HCT116 (cell line): ENCODE data around the gene C19orf38. TPM values are rescaled to one million over a fixed set of nuclear protein-coding genes. Genes with fewer than 3 reads are reported as not detected.
"Not testable (repeated sequence)": the region's sequence is repeated elsewhere in the genome, so short reads cannot be mapped to it uniquely, and the experiment has no call there.

Experiments
- ATAC-seq: fragments of 200-7000 bp; cut with Tn5 transposase; 2 replicates; pipeline ENCODE4 v1.9.1; 2020; ENCODE audit warnings: mild to moderate bottlenecking, moderate library complexity
- BruUV-seq: library from RNA; stranded (reverse); fragments of 400-500 nt; replicated peaks from 2 replicates; lab custom pipeline; 2021; lab: Mats Ljungman, UMichigan
- CTCF ChIA-PET: fragments of 300-600 bp; sonication (Branson Sonifier 250); formaldehyde crosslinking; loops from one replicate; lab custom pipeline; 2021; ENCODE audit warnings: antibody characterized with exemption; lab: Charles Lee
- POLR2A ChIA-PET: fragments of 300-600, 350-600 bp; sonication (Branson Sonifier 250); formaldehyde crosslinking; loops from one replicate; lab custom pipeline; 2021; ENCODE audit warnings: antibody characterized with exemption; lab: Charles Lee
- RAD21 ChIA-PET, 2 experiments: fragments of 300-600 bp; sonication (Branson Sonifier 250); formaldehyde crosslinking; loops; one replicate each; lab custom pipeline; 2023; ENCODE audit warnings: low total read pairs in 2 of 2; ENCODE audit not compliant: uncharacterized antibody in 2 of 2, unreplicated experiment in 2 of 2, low non-redundant PET in 1 of 2; lab: Charles Lee
- DNase-seq: peaks from one replicate; pipeline ENCODE4 v3.0.0-alpha.2; 2010; ENCODE audit warnings: low read depth, low spot score
- H2AFZ ChIP-seq: fragments of 200-600 bp; shearing (Covaris generic), sonication (generic); 2 replicates; pipeline ENCODE4 v1.6.1; 2017; ENCODE audit warnings: low read depth, mixed run types, mixed read lengths, antibody characterized with exemption, low read length; ENCODE audit not compliant: poor library complexity, severe bottlenecking
- H3K27ac ChIP-seq: 2 replicates; pipeline ENCODE4 v1.5.1; 2012; ENCODE audit warnings: low read depth, low read length
- H3K27me3 ChIP-seq: fragments of 200-600 bp; sonication (generic); 2 replicates; pipeline ENCODE4 v1.6.1; 2016; ENCODE audit warnings: mixed run types, low read length, mixed read lengths; ENCODE audit not compliant: insufficient read depth
- H3K36me3 ChIP-seq, 2 experiments: fragments of 200-500 bp in 1 of 2; fragments of 200-600 bp in 1 of 2; sonication (Bioruptor generic) in 1 of 2; sonication (generic) in 1 of 2; 2 replicates each; pipeline versions ENCODE4 v1.5.1 to v1.6.1; 2014 to 2016; ENCODE audit warnings: low read length in 2 of 2, inconsistent platforms in 1 of 2, mixed read lengths in 1 of 2, mixed run types in 1 of 2; ENCODE audit not compliant: insufficient read depth in 2 of 2, control insufficient read depth in 1 of 2
- H3K4me1 ChIP-seq, 2 experiments: fragments of 200-600 bp in 1 of 2; sonication (generic) in 1 of 2; 2 replicates each; pipeline versions ENCODE4 v1.5.1 to v1.6.1; 2012 to 2017; ENCODE audit warnings: low read length in 2 of 2, inconsistent platforms in 1 of 2, mild to moderate bottlenecking in 1 of 2, mixed read lengths in 1 of 2, mixed run types in 1 of 2, moderate library complexity in 1 of 2; ENCODE audit not compliant: insufficient read depth in 2 of 2, control insufficient read depth in 1 of 2
- H3K4me2 ChIP-seq: fragments of 200-600 bp; sonication (generic); 2 replicates; pipeline ENCODE4 v1.6.1; 2017; ENCODE audit warnings: mixed run types, low read length, mixed read lengths
- H3K4me3 ChIP-seq, 2 experiments: fragments of 200-600 bp in 1 of 2; sonication (generic) in 1 of 2; replicated peaks in 1 of 2; 2 replicates each; pipeline ENCODE4 v1.5.1; 2011 to 2016; ENCODE audit warnings: low read length in 2 of 2, control low read depth in 1 of 2, low read depth in 1 of 2, mild to moderate bottlenecking in 1 of 2, mixed read lengths in 1 of 2, mixed run types in 1 of 2
- H3K79me2 ChIP-seq: fragments of 200-600 bp; sonication (generic); 2 replicates; pipeline ENCODE4 v1.6.1; 2017; ENCODE audit warnings: mild to moderate bottlenecking, mixed run types, low read length, moderate library complexity, mixed read lengths; ENCODE audit not compliant: insufficient read depth
- H3K9ac ChIP-seq: fragments of 200-600 bp; sonication (generic); 2 replicates; pipeline ENCODE4 v1.6.1; 2016; ENCODE audit warnings: low read length, mixed read lengths
- H3K9me2 ChIP-seq: fragments of 200-600 bp; sonication (generic), shearing (Covaris generic); 2 replicates; pipeline ENCODE4 v1.6.1; 2017; ENCODE audit warnings: mixed run types, mild to moderate bottlenecking, moderate library complexity; ENCODE audit not compliant: insufficient read depth
- H3K9me3 ChIP-seq, 2 experiments: fragments of 200-500 bp in 1 of 2; fragments of 200-600 bp in 1 of 2; sonication (Bioruptor generic) in 1 of 2; sonication (generic) in 1 of 2; 2 replicates each; pipeline ENCODE4 v1.6.1; 2014 to 2017; ENCODE audit warnings: low read length in 2 of 2, mixed read lengths in 2 of 2, inconsistent platforms in 1 of 2, low read depth in 1 of 2, mild to moderate bottlenecking in 1 of 2, mixed run types in 1 of 2, moderate library complexity in 1 of 2; ENCODE audit not compliant: control insufficient read depth in 1 of 2, insufficient read depth in 1 of 2
- H4K20me1 ChIP-seq: fragments of 200-600 bp; sonication (generic), shearing (Covaris generic); 2 replicates; pipeline ENCODE4 v1.6.1; 2017; ENCODE audit warnings: mixed run types, mild to moderate bottlenecking, moderate library complexity; ENCODE audit not compliant: insufficient read depth
- CBX3 ChIP-seq: IDR thresholded peaks from 2 replicates; pipeline ENCODE4 v1.6.1; 2012; ENCODE audit warnings: low read depth
- ELF1 ChIP-seq: IDR thresholded peaks from 2 replicates; pipeline ENCODE4 v1.6.1; 2012; ENCODE audit warnings: low read depth, borderline replicate concordance
- intact Hi-C: fragments of 100-400 bp; cut with micrococcal nuclease; formaldehyde crosslinking; loops from 2 replicates; pipeline ENCODE4 v1.10.0; 2022
- total RNA-seq: library from RNA; stranded (reverse); gene quantifications from one replicate; pipeline ENCODE4 v1.2.1, GENCODE V29; 2021; ENCODE audit not compliant: unreplicated experiment

C19orf38 gene
- total RNA-seq, 1 experiment from 2014 or later: 0.74 TPM

DNA sequence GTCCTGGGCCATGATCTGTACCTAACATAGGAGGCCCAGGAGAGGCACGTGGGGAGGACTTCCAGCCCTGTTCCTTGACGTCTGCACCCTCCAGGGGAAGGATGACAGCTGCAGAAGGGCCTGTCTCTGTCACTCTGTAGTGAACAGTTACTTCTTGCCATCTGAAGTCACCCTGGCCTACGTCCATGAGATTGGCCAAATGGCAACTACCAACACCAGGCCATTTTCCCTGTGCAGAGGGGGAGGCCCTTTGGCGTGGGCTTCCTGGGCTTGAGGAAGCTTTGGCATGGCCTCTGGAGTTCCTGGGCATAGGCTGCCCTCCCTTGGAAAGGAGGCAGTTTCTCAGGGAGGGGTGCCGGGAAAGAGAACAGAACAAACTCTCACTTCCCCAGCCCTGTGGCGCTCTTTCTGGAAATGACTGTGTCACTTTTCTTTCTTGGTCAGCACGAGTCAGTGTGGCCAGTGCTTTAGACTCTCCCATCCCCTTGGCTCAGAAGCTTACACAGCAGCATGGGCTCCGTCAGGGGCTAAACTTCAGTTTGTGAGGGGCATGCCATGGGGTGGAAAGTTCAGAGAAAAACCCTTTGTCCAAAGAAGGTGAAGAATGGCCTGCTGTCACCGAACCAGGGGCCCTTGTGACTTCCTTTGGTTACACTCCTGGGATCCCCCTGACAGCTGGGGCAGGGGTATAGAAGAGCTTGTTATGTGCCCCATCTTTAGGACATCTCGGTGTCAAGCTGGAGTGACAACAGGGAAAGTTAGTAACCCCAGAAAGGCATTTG is 28.4 kb downstream of the C19orf38 start:
- ATAC-seq (no peak), DNase-seq (no peak)
- Histone ChIP-seq H3K4me3 (no peak overlapping the region), H3K4me2 (no peak overlapping the region), H3K79me2 (peaks cover 99% of the 10 kb centered on the region), H3K4me1 (peaks cover 39 to 76% of the 10 kb centered on the region in 2 experiments), H3K9me2 (no peaks in the 10 kb centered on the region), H3K27ac (peak overlapping the region; percentile 17; the same call in 1 of the 2 replicates), H4K20me1 (no peaks in the 10 kb centered on the region), H3K9ac (no peak overlapping the region), H3K36me3 (no peaks in the 10 kb centered on the region), H2AFZ (no peak overlapping the region), H3K9me3 (no peaks in the 10 kb centered on the region), H3K27me3 (no peaks in the 10 kb centered on the region)
- ChIA-PET CTCF (interaction anchor here (0.9 to 1.2 kb wide), 2 partner anchors 12 to 60 kb away, joined by 3 to 4 read pairs; no protein-coding TSS in a partner anchor), POLR2A (no interaction called here), RAD21 (no interaction called here)
- no TSS peak for BruUV-seq
- no peak for TF ChIP-seq ELF1
- TF ChIP-seq CBX3: no peak
- intact Hi-C loops: no loop called here

- H2AFZ ChIP-seq, H3K9me3 ChIP-seq, BruUV-seq, intact Hi-C loops, H4K20me1 ChIP-seq, H3K27me3 ChIP-seq, H3K9me2 ChIP-seq, H3K4me2 ChIP-seq, ATAC-seq, DNase-seq, RAD21 ChIA-PET, H3K4me3 ChIP-seq, POLR2A ChIA-PET, H3K36me3 ChIP-seq: not testable (repeated sequence)
- Histone ChIP-seq H3K27ac (peak overlapping the region; percentile 45; the same call in 1 of the 2 replicates), H3K9ac (peak overlapping the region; percentile 50; the same call in 1 of the 2 replicates), H3K4me1 (peaks cover 39 to 82% of the 10 kb centered on the region in 2 experiments), H3K79me2 (peaks cover 100% of the 10 kb centered on the region)
- CTCF ChIA-PET: interaction anchor here (1.0 to 1.3 kb wide), 3 partner anchors 17 to 59 kb away, joined by 3 to 4 read pairs (median 3); no protein-coding TSS in a partner anchor
Observed at GRCh38 chr19:10877608-10878007, 29.4 kb downstream of the C19orf38 start.
